Stromal cell of bone marrow (primary cell): Measurements from ENCODE around the gene RIF1.
A peak's percentile ranks its signal among the peaks of the same experiment; 100 is the strongest.

Source experiments
- DNase-seq: peaks from one replicate; pipeline ENCODE4 v3.0.0-alpha.2; 2012; ENCODE audit warnings: low read depth

RIF1 gene, protein sequence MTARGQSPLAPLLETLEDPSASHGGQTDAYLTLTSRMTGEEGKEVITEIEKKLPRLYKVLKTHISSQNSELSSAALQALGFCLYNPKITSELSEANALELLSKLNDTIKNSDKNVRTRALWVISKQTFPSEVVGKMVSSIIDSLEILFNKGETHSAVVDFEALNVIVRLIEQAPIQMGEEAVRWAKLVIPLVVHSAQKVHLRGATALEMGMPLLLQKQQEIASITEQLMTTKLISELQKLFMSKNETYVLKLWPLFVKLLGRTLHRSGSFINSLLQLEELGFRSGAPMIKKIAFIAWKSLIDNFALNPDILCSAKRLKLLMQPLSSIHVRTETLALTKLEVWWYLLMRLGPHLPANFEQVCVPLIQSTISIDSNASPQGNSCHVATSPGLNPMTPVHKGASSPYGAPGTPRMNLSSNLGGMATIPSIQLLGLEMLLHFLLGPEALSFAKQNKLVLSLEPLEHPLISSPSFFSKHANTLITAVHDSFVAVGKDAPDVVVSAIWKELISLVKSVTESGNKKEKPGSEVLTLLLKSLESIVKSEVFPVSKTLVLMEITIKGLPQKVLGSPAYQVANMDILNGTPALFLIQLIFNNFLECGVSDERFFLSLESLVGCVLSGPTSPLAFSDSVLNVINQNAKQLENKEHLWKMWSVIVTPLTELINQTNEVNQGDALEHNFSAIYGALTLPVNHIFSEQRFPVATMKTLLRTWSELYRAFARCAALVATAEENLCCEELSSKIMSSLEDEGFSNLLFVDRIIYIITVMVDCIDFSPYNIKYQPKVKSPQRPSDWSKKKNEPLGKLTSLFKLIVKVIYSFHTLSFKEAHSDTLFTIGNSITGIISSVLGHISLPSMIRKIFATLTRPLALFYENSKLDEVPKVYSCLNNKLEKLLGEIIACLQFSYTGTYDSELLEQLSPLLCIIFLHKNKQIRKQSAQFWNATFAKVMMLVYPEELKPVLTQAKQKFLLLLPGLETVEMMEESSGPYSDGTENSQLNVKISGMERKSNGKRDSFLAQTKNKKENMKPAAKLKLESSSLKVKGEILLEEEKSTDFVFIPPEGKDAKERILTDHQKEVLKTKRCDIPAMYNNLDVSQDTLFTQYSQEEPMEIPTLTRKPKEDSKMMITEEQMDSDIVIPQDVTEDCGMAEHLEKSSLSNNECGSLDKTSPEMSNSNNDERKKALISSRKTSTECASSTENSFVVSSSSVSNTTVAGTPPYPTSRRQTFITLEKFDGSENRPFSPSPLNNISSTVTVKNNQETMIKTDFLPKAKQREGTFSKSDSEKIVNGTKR (N-terminal part only)

DNA sequence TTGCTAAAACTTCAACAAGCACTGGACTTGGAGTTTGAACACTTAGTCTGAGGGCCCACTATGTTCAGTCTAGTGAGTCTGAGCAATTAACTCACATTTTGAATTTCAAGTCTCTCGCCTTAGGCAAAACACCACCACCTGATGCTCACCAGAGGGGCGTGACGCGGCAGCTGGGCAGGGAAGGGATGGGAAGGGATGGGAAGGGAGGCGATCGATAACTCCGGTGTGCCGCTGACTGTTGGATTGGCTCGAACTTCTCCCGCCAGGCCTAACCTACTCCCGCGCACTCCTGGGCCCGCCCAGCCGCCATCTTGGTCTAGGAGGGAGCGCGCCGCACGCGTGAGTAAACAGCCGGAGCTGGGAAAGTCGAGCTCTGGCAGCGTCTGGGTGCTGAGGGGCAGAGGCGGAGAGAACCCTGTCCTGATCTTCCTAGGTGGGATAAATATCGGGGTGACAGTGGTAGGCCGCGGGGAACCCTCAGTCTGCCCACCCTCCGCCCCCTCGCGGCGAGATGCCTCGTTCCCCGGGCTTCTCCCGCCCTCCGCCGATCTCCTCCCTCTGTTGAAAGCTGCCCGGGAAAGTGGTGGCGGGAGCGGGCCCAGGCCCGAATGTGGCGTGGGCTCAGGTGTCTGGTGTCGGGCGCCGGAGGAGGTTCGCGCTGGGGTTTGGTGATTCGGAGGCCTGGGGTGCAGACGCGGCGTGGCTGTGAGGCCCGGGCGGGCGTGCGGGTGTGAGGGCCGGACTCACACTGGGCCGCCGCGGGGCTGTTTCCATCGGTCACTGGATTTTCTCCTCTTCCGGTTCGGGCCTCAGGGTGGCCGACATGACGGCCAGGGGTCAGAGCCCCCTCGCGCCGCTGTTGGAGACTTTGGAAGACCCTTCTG is at the start of gene RIF1:
TSS of gene RIF1 (plus strand) at position 302 of the 884 bp plus-strand sequence. CDS start at position 824, 522 bp downstream.
- DNase-seq: peak; percentile 90

DNA sequence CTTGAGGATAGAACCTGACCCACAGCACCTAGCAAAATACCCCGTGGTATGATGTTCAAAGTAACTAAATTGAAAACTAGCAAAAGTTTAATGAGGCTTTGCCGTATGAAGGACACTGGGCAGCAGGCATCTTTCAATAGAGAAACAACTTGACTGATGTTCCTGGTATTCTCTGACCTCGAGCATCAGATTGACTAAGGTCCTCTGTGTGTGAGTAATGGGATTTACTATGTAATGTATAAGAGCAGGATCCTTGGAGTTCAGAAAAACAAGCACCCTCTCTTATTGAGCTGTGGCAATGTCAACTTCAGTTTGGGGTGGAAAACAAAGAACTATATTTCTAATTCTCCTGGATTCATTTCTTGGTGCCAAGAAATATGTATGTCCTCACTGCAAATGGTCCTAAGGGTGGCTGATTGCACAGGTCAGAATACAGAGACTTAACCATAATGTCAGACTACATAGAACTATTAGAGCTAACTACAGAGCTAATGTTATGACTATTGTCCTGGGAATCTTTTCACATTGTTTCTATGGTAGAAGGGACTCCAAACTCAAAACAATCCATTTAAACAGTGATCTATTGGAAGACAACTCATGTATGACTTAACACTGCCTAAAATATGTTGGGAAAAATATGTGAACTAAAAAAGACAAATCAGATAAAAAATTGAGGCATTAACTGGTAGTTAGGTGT is 47.9 kb upstream of the RIF1 start:
- DNase-seq: peak; percentile 43

DNA sequence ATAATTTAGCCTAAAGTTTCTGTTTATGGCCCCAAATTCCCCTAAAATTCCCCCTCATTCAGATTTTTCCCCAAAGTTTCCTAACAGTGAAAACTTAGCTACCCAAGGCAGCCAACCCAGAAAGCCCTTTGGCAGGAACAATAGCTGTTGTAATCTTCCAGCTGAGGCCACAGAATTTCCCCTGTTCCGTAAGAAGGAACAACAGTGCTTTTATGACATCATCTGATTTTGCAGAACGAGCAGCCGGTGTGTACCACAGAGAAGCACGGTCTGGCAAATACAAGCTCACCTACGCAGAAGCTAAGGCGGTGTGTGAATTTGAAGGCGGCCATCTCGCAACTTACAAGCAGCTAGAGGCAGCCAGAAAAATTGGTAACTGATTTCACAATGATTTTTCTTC is 46.0 kb upstream of the RIF1 start:
- peak; percentile 33 for DNase-seq

DNA sequence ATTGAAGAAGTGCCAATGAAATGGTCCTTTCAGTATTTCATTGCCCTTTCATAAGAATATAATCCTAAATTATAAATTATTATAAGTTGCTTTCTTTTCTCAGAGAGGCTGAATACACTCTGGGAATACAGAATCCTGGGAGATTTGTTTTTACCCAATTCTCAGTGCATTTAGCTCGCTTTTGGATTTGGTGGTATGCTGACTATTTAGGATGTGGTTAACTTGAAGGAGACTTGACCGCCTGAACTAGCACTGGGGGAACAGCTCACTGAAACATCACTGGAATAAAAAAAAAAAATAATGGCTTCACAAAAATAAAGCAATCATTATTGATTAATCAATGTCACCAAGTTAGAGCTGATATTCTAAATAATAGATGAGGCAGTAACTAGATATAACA is 42.1 kb upstream of the RIF1 start:
- DNase-seq: peak; percentile 63

DNA sequence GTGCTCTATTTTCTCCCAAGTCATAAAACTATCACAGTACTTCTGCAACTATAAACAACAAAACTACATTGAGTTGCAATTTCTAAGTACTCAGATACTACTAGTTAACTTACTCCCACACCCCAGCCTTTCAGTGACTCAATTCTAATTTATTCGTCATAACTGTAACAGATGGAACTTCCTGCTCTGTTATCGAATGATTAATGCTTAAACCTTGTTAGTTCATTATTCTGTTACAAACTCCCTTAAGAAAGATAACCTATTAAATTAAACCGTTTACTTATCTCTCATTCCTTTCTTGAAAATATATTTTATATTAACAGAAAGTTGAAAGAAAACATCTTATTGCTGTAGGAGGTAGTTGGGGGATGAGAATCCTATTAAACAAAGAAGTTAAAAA is 35.3 kb upstream of the RIF1 start:
- peak; percentile 47 for DNase-seq

DNA sequence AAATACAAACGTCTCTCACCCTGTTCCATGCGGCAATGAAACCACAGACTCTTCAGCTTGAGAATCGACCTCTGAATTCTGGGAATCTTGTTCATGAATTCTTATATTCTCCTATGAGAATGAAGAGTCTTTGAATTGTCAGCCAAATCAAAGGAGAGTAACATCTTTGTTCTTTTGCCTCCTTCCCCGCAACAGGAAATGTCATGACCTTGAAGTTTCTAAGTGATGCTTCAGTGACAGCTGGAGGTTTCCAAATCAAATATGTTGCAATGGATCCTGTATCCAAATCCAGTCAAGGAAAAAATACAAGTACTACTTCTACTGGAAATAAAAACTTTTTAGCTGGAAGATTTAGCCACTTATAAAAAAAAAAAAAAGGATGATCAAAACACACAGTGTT is 30.5 kb upstream of the RIF1 start:
- DNase-seq: no peak

DNA sequence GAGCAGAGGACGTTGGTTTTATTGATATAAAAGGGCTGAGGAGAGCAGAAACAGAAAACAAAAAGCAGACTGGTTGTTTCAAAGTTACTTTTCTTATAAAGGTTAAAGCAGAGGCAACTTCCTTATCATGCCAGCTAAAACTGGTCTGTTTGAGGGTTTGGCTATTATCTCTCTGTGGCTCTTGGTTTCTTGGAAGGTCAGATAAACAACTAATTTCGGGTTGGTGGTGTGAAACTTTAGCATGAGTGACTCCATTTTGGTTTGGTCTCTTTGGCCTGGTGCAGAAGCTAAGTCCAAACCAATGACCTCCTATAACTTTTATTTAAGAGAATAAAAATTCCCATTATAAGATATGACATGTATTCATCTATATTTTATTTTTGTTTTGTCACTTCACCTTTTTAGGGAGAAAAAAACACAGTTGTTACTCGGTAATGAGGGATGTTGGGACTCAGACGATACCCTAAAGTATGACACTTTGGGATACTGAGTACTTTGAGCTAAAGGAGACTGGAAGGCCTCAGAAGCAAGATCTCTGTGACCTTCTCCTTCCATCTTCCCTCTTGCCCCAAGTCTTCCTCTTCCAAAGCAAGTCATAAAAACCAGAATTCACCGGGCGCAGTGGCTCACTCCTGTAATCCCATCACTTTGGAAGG is 29.0 kb upstream of the RIF1 start:
- DNase-seq: no peak

DNA sequence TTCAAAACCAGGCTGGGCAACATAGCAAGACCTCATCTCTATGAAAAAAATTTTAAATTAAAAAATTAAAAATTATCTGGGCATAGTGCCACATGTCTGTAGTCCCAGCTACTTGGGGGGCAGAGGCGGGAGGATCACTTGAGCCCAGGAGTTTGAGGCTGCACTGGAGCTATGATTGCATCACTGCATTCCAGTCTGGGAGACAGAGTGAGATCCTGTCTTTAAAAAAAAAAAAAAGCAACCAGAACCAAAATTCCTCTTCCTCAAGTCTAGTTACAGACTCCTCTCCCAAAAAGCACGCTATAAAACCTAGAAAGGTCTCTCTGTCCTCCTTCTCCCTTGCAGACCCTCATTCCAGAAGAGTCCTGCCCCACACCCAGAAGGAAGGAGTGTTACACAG is 28.4 kb upstream of the RIF1 start:
- DNase-seq: no peak

DNA sequence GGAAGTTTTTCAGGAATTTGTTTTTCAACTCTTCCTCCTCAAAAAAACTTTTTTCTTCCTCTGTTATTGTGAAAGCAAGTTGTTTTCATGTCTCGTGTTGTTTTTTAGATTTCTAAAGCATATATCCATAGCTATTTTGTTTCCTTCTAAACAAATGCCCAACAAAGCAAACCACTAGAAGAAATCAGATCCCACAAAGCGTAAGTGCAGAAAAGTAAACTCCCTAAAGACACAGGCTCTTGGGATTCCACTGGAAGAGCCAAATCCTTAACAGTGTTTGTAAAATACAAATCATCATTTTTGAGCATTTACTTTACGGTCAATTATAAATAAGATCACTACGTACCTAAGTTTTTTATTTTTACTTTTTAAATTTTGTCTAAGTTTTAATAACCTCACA is 21.7 kb upstream of the RIF1 start:
- DNase-seq: no peak

DNA sequence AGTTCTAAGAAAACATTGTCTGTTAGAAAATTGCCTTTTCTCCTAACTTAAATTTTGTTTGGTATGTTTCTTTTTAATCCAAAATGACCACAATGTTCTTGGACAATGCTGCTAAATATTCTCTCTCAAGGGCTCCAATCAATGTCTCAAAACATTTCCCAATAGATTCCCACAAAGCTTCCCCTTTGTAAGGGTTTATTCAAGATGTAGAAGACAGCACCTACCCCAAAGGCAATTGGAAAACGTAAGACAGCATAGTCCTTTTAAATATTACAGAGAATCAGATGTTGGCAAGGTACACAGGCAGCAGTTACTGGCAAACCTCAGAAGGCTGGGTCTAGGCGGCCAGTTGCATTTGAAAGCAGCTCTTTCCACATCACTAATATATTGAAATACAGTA is 18.3 kb upstream of the RIF1 start:
- no peak for DNase-seq

DNA sequence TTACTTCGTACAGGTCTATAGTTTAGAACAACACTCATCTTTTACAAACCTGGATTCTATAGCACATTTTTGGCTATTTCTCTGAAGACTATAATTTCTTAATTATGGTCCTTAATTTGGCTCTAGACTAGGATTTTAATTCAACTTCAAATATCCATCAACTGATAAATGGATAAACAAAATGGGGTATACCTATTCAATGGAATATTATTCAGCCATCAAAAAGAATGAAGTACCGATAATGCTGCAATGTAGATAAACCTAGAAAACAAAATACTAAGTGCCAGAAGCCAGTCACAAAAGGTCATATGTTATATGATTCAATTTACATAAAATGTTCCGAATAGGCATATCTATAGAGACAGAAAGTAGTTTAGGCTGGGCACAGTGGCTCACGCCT is 15.2 kb upstream of the RIF1 start:
- no peak for DNase-seq

DNA sequence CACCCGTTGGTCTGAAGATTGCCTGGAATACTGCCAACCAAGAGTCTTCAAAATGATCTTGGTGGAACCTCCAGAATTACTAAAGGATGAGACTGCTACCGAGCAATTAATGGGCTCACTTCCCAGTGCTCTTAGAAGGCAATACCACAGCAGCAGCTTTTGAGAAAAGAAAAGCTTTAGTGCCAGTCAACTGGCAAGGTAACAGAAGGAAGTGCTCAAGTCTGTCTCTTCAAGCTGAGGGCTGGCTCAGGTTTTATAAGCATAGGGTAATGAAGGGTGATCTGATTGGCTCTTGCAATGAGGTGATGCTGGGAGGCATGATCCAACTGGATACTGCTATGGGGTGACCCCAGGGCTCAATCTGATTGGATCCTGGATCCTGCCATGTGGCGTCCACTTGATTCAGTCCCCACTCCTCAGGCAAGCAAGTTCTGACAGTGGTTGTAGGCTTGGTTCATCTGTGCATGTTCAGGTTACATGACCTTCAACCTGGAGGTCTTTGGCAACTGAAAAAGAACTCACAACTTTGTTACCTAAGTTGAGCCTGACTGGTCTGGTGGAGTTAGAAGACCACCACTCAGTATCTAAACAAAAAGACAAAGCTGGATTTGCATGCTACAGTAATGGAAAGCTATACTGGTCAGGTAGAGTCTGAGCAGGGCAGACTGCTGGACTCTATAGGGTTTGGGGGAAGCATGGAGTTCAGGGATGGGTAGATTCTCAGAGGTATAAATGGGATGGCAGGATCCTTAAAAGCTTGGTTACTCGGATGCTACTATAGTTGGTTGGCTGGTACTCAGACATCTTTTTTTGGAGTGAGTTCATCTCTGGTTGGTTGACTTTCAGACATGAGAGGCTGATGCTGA is 14.0 kb upstream of the RIF1 start:
- no peak for DNase-seq

DNA sequence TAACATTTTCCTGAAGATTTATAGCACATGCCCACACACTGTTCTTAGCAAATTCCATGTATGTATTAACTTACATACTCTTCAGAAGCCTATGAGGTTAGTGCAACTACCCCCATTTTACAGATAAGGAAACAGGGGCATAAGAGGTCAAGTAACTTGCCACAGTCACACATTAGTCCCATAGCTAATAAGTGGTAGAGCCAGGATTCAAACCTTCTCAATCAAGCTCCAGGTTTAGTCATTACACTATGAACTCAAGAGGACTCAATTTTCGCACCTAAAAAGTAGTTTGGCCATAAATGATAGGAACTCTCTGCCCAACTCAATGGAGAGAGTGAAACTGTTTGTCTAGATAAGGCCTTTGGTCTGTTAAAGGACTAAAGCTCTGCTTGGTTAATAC is 9.7 kb upstream of the RIF1 start:
- DNase-seq: no peak

DNA sequence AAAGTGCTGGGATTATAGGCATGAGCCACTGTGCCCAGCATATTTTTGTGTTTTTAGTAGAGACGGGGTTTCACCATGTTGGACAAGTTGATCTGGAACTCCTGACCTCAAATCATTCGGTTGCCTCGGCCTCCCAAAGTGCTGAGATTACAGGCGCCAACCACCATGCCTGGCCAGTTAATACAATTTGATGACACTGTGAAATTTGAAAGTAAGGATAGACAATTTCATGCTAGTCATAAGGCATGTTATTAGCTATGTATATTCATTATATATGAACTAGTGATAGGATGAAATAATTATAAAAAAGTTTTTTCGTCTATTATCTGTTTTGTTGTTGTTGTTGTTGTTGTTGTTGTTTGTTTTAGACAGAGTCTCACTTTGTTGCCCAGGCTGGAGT is 8.6 kb upstream of the RIF1 start:
- DNase-seq: no peak

DNA sequence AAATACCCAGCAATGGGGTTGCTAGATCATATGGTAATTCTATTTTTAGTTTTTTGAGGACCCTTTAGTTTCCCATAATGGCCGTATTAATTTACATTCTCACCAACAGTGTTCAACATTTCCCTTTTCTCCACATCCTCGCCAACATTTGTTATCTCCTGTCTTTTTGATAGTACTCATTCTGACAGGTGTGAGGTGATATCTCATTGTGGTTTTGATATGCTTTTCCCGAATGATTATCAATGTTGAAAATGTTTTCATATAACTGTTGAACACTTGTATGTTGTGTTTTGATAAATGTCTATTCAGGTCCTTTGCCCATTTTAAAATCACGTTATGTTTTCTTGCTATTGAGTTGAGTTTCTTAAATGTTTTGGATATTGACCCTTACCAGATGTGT is 5.8 kb upstream of the RIF1 start:
- no peak for DNase-seq

DNA sequence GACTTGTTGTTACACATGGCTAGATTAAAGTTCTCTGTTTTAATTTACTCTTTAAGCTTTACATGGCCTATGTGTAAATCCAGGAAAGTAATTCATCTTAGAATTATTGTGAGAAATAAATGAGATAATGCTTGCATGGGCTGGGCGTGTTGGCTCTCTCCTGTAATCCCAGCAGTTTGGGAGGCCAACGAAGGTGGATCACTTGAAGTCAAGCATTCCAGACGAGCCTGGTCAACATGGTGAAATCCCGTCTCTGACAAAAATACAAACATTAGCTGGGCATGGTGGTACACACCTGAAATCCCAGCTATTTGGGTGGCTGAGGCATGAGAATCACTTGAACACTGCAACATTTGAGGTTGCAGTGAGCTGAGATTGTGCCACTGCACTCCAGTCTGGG is 4.3 kb upstream of the RIF1 start:
- DNase-seq: no peak

DNA sequence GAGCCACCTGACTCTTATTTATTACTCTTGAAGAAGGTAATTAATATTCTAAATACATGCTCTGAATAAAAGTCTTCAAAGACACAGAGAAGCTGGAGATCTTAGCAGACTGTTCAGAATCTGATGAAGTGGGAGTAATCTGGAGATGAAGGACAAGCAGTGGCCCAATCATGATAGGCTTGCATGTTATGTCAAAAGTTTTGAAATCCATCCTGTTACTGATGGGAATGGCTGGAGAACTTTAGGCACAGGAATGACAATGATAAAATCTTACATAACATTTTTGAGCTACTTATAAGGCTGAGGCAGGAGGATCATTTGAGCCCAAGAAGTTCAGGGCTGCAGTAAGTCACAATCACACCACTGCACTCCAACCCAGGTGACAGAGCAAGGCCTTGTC is 2.4 kb upstream of the RIF1 start:
- no peak for DNase-seq

DNA sequence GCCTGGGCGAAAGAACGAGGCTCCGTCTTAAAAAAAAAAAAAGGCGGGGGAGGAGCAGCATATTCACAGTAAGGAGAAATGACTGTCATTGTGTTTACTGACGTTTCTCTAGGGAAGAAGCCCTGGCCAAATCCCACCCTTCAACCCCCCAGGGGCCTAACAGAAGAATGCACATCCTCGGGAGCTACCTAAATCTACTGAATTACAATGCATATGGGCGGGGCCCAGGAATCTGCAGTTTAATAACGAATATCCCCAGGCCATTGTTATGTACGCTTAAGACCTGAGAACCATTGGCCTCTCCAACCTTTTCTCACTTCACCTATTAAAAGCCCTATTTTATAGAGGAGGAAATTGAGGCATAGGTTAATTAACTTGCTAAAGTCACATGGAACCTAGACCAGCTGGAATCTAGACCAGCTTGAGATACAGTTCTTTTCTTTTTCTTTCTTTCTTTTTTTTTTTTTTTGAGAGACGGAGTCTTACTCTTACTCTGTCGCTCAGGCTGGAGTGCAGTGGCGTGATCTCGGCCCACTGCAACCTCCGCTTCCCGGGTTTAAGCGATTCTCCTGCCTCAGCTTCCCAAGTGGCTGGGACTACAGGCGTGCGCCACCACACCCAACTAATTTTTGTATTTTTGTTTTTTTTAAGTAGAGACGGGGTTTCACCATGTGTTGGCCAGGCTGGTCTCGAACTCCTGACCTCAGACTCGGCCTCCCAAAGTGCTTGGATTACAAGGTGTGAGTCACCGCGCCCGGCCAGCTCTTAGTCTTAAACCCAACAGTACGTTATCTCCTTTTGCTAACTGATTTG is 708 bp upstream of the RIF1 start:
- DNase-seq: no peak

DNA sequence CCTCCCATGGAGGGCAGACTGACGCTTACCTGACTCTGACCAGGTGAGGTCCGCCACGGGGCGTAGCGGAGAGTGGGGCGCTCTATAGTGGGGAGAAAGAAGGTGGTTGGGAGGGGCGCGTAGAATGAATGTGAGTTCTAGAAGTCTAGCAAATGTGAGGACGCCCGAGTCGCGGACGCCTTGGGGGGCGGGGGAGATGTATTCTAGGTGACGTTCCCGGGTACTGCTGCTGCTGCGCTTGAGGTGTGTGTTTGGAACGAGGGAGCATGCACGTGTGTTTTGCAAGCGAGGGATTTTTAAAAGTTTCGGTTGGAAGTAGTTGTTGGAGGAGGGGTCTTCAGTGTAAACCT is 758 bp downstream of the RIF1 start:
- peak; percentile 3 for DNase-seq
